ENCODE results near the gene CELA3A.
A peak's percentile ranks its signal among the peaks of the same experiment; 100 is the strongest.
"Not testable (repeated sequence)": the region's sequence is repeated elsewhere in the genome, so short reads cannot be mapped to it uniquely, and the experiment has no call there.

The CELA3A gene, protein sequence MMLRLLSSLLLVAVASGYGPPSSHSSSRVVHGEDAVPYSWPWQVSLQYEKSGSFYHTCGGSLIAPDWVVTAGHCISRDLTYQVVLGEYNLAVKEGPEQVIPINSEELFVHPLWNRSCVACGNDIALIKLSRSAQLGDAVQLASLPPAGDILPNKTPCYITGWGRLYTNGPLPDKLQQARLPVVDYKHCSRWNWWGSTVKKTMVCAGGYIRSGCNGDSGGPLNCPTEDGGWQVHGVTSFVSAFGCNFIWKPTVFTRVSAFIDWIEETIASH

GRCh38 chr1:22001409-22001808 is at the start of gene CELA3A:
Gene CELA3A, plus strand, starts transcription at chr1:22001657. Its CDS starts 18 bp downstream, at chr1:22001675.
- no peak for DNase-seq

DNA sequence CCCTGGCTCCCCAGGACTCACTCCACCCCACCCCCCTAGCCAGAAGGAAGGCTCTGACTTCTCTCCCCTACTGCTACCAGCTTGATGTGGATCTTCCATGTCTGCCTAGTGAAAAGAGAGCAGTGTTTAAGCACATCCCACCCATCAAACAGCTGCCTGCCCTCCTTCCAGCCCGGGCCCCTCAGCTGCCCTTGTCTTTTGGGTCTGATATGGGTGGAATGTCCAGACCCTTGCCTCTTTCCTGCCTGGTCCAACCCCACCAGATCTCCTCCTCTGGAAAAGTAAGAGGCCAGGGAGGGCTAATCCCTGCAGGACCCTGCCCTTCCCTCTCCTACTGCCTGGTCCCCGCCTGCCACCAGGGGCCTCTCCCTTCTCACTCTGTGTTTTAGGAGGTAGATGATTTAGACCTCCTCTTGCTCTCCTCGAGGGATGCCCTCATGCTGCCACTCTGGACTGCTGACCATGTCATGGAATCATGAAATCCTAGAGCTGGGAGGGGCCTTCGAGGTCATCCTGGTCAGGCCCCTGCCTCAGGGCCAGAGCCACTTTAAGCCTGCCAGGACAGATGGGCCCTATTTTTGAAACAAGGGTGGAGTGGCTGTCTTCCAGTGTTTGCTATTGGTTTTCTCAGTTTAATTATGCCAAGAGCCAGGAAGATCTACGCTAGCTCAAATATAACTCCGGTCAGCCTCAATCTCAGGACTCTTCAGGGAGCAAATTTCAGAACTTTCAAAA is 48.5 kb upstream of the CELA3A start:
- DNase-seq = no peak

GRCh38 chr1:21955058-21955457 is 46.4 kb upstream of the CELA3A start:
- no peak for DNase-seq

DNA sequence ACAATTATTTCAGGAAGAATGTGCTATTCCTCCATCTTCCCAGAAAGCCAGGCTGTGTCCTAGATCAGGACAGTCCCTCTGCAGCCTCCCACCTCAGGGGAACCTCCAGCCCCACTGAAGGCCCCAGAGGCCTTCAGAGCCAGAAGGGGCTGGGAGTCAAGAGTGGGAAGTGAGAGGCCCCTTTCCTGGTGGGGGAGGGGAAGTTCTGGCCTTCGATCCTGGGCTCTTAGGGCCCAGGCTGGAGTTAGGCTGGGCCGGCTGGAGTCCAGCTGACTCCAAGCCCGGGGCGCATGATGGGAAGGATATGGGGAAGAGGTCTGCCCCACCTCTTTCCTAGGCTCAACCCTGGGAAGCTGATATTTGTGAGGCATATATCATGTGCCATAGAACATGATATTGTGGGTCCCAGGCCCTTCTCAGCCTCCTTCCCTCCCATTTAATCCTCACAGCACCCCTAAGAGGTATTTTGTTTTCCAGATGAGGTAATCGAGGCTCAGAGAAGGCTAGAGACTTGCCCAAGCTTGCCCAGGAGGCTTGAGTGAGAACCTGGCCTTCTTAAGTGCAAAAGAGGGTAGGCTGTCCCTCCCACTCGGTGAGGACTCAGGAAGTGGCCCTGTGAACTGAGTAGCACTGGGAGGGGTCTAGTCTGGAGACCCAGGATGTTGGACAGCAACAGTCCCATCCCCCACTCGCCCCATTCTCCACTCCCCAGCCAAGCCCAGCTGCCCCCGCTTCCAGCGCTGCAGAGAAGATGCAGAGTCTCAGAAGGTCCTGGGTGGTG is 45.8 kb upstream of the CELA3A start:
- DNase-seq = no peak

- peak; percentile 55 for DNase-seq
These were observed 44.5 kb upstream of the CELA3A start for GRCh38 chr1:21956720-21957552.

GRCh38 chr1:21961337-21961736 is 40.1 kb upstream of the CELA3A start:
- no peak for DNase-seq

GRCh38 chr1:21961799-21962198 is 39.7 kb upstream of the CELA3A start:
- no peak for DNase-seq

GRCh38 chr1:21963477-21964217 is 37.8 kb upstream of the CELA3A start:
- DNase-seq = peak; percentile 85

GRCh38 chr1:21966247-21967000 is 35.0 kb upstream of the CELA3A start:
- DNase-seq = no peak

GRCh38 chr1:21967216-21967615 is 34.2 kb upstream of the CELA3A start:
- DNase-seq = not testable (repeated sequence)

DNA sequence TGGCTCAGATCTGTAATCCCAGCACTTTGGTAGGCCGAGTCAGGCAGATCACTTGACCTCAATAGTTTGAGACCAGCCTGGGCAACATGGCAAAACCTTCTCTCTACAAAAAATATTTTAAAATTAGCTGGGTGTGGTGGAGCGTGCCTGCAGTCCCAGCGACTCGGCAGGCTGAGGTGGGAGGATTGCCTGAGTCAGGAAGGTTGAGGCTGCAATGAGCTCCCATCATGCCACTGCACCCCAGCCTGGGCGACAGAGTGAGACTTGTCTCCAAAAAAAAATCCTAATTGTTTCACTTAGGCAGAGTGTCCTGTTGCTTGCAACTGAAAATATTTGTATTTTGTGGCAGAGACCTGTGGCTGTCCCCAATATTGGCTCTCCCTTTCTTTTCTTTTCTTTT is 32.4 kb upstream of the CELA3A start:
- not testable (repeated sequence) for DNase-seq

GRCh38 chr1:21970523-21970922 is 30.9 kb upstream of the CELA3A start:
- not testable (repeated sequence) for DNase-seq

- not testable (repeated sequence) for DNase-seq
These were observed 28.4 kb upstream of the CELA3A start for GRCh38 chr1:21972973-21973441.

DNA sequence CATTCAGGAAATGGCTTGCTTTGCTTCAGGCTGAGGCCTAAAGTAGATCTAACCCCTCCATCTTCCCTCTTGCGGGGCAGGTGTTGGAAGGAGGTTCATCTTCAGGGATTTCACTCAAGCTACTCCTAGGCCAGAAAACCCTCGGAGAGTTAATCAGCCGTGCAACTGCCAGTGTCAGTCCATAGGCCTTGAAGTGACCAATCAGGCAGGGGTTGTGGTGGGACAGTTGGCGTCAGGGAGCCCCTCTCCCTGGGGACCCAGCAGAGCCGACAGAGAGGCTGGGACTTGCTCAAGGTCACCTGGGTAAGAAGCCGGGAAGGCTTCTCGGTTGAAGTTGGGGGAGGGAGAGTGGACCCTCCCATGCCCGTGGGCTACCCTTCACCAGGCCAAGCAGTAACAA is 27.5 kb upstream of the CELA3A start:
- DNase-seq = not testable (repeated sequence)

DNA sequence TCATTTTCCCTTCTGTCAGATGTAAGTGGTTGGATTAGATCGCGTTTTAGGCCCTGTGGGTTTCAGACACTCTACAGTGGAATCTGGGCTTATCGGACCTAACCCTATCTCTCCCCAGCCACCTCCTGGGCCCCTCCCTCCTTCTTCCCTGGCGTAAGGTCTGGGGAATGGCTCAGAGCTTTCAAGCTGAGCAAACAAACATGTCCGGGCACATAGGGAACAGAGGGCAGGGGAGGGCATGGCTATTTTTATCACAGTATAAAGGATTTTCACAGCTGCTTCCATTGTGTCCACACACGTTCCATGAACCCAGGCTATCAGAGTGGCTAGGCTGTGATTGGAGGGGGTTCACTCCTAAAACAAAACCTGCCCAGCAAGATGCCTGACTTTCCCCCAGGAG is 26.8 kb upstream of the CELA3A start:
- not testable (repeated sequence) for DNase-seq

DNA sequence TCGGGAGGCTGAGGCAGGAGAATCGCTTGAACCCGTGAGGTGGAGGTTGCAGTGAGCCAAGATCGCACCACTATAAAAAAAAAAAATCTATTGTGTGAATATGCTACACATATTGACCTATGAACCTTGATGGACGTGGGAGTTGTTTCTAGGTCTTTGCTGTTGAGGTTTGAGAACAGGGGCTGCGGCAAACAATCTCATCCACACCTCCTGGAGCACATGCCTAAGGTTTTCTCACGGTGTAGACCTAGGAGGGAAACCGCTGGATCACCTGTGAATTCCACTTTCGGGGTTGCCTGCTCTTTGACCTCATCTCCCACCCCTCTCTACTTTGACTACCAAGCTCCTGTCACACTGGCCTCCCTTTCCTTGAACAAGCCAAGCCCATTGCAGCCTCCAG is 26.2 kb upstream of the CELA3A start:
- DNase-seq = not testable (repeated sequence)

GRCh38 chr1:21976703-21977239 is 24.7 kb upstream of the CELA3A start, which contains the start of gene CELA3B:
Gene CELA3B, plus strand, starts transcription at chr1:21977022. Its CDS starts 18 bp downstream, at chr1:21977040.
- not testable (repeated sequence) for DNase-seq

- DNase-seq = not testable (repeated sequence)
These were observed 23.2 kb upstream of the CELA3A start for GRCh38 chr1:21978209-21978608.

DNA sequence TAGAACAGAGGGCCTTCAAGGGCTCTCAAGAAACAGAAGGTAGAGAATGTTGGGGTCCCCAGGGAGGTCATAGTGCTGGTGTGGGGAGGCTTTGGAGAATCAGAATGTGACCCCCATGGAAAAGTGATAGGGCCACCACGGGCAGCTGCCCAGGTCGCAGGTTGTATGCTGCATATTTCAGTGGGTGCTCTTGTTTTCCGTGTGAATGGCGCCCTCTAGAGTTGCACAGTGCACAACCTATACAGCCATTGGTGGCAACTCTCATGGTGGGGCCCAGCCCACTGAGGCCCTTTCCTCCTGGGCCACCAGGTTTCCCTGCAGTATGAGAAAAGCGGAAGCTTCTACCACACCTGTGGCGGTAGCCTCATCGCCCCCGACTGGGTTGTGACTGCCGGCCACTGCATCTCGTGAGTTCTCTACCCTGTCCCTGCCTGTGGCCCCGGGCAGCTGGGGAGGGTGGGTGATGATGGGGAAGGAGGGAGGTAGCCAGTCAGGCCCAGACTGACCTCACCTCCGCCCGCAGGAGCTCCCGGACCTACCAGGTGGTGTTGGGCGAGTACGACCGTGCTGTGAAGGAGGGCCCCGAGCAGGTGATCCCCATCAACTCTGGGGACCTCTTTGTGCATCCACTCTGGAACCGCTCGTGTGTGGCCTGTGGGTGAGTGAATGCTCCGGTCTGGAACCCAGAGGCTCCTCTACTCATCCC is 20.8 kb upstream of the CELA3A start:
- not testable (repeated sequence) for DNase-seq

GRCh38 chr1:21981253-21981652 is 20.2 kb upstream of the CELA3A start:
- not testable (repeated sequence) for DNase-seq
